SK-N-SH treated with all-trans-retinoic acid at 6 μM for 48 hours (cell line): ENCODE data around the gene MED27.

Source experiments
- ATAC-seq: fragments of 200-7000 bp; cut with Tn5 transposase; 3 replicates; pipeline ENCODE4 v1.9.1; 2020; ENCODE audit warnings: mild to moderate bottlenecking, moderate library complexity
- ARNTL ChIP-seq: fragments of 450-650 bp; formaldehyde crosslinking; IDR thresholded peaks from 2 replicates; pipeline ENCODE4 v1.5.0; 2020; ENCODE audit warnings: low read depth, mild to moderate bottlenecking, moderate library complexity, borderline replicate concordance
- BACH2 ChIP-seq: fragments of 250-450 bp; sonication (Bioruptor Pico); IDR thresholded peaks from 2 replicates; pipeline ENCODE4 v1.9.0; 2021; ENCODE audit warnings: mild to moderate bottlenecking, borderline replicate concordance
- CSDC2 ChIP-seq: fragments of 250-450 bp; sonication (Bioruptor Pico); IDR thresholded peaks from 2 replicates; pipeline ENCODE4 v1.5.0; 2020; ENCODE audit warnings: mild to moderate bottlenecking, moderate library complexity
- ESRRG ChIP-seq: fragments of 250-450 bp; sonication (Bioruptor Pico); IDR thresholded peaks from 2 replicates; pipeline ENCODE4 v1.6.1; 2021; ENCODE audit warnings: mild to moderate bottlenecking
- GLIS3 ChIP-seq: fragments of 250-450 bp; sonication (Bioruptor Pico); IDR thresholded peaks from 2 replicates; pipeline ENCODE4 v1.5.0; 2020; ENCODE audit warnings: mild to moderate bottlenecking, moderate library complexity
- ISL1 ChIP-seq: fragments of 250-450 bp; sonication (Bioruptor Pico); IDR thresholded peaks from 2 replicates; pipeline ENCODE4 v2.1.2; 2022; ENCODE audit warnings: mild to moderate bottlenecking, moderate library complexity
- OSR1 ChIP-seq: fragments of 250-450 bp; sonication (Bioruptor Pico); IDR thresholded peaks from 2 replicates; pipeline ENCODE4 v1.8.0; 2022; ENCODE audit warnings: moderate library complexity, mild to moderate bottlenecking, inconsistent platforms
- PATZ1 ChIP-seq: fragments of 250-450 bp; sonication (Bioruptor Pico); IDR thresholded peaks from 2 replicates; pipeline ENCODE4 v1.8.0; 2020; ENCODE audit warnings: mild to moderate bottlenecking, moderate library complexity, borderline replicate concordance
- POU6F1 ChIP-seq: fragments of 250-450 bp; sonication (Bioruptor Pico); IDR thresholded peaks from 2 replicates; pipeline ENCODE4 v1.8.0; 2021; ENCODE audit warnings: low read depth, mild to moderate bottlenecking, moderate library complexity, borderline replicate concordance
- PPARA ChIP-seq: fragments of 250-450 bp; sonication (Bioruptor Pico); IDR thresholded peaks from 2 replicates; pipeline ENCODE4 v1.5.0; 2020; ENCODE audit warnings: mild to moderate bottlenecking, borderline replicate concordance
- RARB ChIP-seq: fragments of 250-450 bp; sonication (Bioruptor Pico); IDR thresholded peaks from 2 replicates; pipeline ENCODE4 v1.8.0; 2021; ENCODE audit warnings: mild to moderate bottlenecking, moderate library complexity
- SNAI2 ChIP-seq: fragments of 250-450 bp; sonication (Bioruptor Pico); IDR thresholded peaks from 2 replicates; pipeline ENCODE4 v1.5.0; 2020; ENCODE audit warnings: mild to moderate bottlenecking, moderate library complexity
- TCF4 ChIP-seq: fragments of 250-450 bp; sonication (Bioruptor Pico); IDR thresholded peaks from 2 replicates; pipeline ENCODE4 v1.8.0; 2021; ENCODE audit warnings: mild to moderate bottlenecking, moderate library complexity, borderline replicate concordance
- TOX ChIP-seq: fragments of 250-450 bp; sonication (Bioruptor Pico); IDR thresholded peaks from 2 replicates; pipeline ENCODE4 v1.8.0; 2021; ENCODE audit warnings: mild to moderate bottlenecking, moderate library complexity, borderline replicate concordance
- ZC3H10 ChIP-seq: fragments of 250-450 bp; sonication (Bioruptor Pico); IDR thresholded peaks from 2 replicates; pipeline ENCODE4 v1.5.1; 2021; ENCODE audit warnings: mild to moderate bottlenecking, moderate library complexity
- ZFP3 ChIP-seq: fragments of 250-450 bp; sonication (Bioruptor Pico); IDR thresholded peaks from 2 replicates; pipeline ENCODE4 v1.5.0; 2020; ENCODE audit warnings: mild to moderate bottlenecking, moderate library complexity
- ZFP30 ChIP-seq: fragments of 450-650 bp; formaldehyde crosslinking; IDR thresholded peaks from 2 replicates; pipeline ENCODE4 v1.5.0; 2022; ENCODE audit warnings: mild to moderate bottlenecking, moderate library complexity
- ZNF565 ChIP-seq: fragments of 450-650 bp; formaldehyde crosslinking; conservative IDR thresholded peaks from 2 replicates; pipeline ENCODE4 v1.5.0; 2020; ENCODE audit warnings: low read depth, mild to moderate bottlenecking, moderate library complexity
- ZNF70 ChIP-seq: fragments of 450-650 bp; formaldehyde crosslinking; IDR thresholded peaks from 2 replicates; pipeline ENCODE4 v1.5.0; 2020; ENCODE audit warnings: mild to moderate bottlenecking, moderate library complexity
- ZNF8 ChIP-seq: fragments of 450-650 bp; formaldehyde crosslinking; IDR thresholded peaks from 2 replicates; pipeline ENCODE4 v1.5.0; 2020; ENCODE audit warnings: mild to moderate bottlenecking, moderate library complexity
- TF ChIP-seq, protein P1 (sequence below): fragments of 250-450 bp; sonication (Bioruptor Pico); IDR thresholded peaks from 2 replicates; pipeline ENCODE4 v1.5.1; 2021; ENCODE audit warnings: mild to moderate bottlenecking, moderate library complexity

The MED27 gene

GRCh38 chr9:131963072-131964030 lies 116.3 kb downstream of the MED27 start (continued):
- TF ChIP-seq, protein P1, sequence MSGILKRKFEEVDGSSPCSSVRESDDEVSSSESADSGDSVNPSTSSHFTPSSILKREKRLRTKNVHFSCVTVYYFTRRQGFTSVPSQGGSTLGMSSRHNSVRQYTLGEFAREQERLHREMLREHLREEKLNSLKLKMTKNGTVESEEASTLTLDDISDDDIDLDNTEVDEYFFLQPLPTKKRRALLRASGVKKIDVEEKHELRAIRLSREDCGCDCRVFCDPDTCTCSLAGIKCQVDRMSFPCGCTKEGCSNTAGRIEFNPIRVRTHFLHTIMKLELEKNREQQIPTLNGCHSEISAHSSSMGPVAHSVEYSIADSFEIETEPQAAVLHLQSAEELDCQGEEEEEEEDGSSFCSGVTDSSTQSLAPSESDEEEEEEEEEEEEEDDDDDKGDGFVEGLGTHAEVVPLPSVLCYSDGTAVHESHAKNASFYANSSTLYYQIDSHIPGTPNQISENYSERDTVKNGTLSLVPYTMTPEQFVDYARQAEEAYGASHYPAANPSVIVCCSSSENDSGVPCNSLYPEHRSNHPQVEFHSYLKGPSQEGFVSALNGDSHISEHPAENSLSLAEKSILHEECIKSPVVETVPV (CRISPR knock-in tag): no peak
- TF ChIP-seq ARNTL (CRISPR knock-in tag) (no peak), CSDC2 (CRISPR knock-in tag) (no peak), ZC3H10 (CRISPR knock-in tag) (no peak), BACH2 (CRISPR knock-in tag) (no peak)

- TF ChIP-seq SNAI2 (CRISPR knock-in tag): no peak
- no peak for TF ChIP-seq OSR1 (CRISPR knock-in tag)
- no peak for TF ChIP-seq PPARA (CRISPR knock-in tag)
- no peak for TF ChIP-seq TOX (CRISPR knock-in tag)
- no peak for TF ChIP-seq ZNF565
Observed at GRCh38 chr9:131961496-131961880, 118.2 kb downstream of the MED27 start.

DNA sequence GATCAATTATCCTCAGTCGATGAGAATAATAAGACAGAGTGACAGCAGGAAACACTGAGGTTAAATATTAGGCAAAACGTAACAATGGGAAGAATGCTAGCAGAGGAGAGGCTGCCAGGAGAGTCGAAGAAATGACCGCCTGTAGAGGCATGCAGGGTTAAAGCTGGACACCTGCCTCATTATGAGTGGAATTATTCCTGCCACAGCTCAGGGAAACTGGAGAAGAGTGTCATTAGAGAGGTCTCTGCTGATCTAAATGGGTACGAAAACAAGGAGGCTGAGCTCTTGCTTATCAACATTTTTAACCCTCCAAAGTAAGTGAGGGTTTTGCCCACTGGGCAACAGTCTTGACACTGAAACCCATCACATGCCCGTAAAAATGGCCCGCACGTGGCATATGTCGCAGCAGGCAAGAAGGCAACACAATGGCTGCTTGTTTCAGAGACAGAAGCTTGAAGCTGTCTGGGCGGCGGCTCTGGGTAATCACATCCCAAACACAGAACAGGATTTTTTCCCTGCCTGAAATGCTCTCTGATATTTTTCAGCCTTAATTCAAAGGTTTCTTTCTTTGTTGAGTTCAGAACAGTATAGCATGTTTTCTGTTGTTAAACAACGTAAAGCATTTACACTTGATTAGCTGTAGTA lies 118.7 kb downstream of the MED27 start:
- ATAC-seq: no peak; the same call in 2 of the 3 replicates
- TF ChIP-seq, protein P1 (CRISPR knock-in tag): no peak
- TF ChIP-seq ZNF70 (CRISPR knock-in tag) (no peak), TCF4 (CRISPR knock-in tag) (no peak), ZNF8 (CRISPR knock-in tag) (no peak), PPARA (CRISPR knock-in tag) (no peak), PATZ1 (no peak), OSR1 (CRISPR knock-in tag) (no peak), GLIS3 (CRISPR knock-in tag) (no peak), ESRRG (CRISPR knock-in tag) (no peak)

More at GRCh38 chr9:131961496-131961880, 118.2 kb downstream of the MED27 start:
- no peak for ATAC-seq

- no peak for ATAC-seq
- TF ChIP-seq RARB: no peak
- TF ChIP-seq ZFP3: no peak
- no peak for TF ChIP-seq TOX (CRISPR knock-in tag)
- TF ChIP-seq, protein P1 (CRISPR knock-in tag): no peak
- TF ChIP-seq POU6F1 (CRISPR knock-in tag): no peak
- no peak for TF ChIP-seq ZC3H10 (CRISPR knock-in tag)
- TF ChIP-seq ZFP30 (CRISPR knock-in tag): no peak
- no peak for TF ChIP-seq ARNTL (CRISPR knock-in tag)
- TF ChIP-seq ISL1 (CRISPR knock-in tag): no peak
- no peak for TF ChIP-seq PPARA (CRISPR knock-in tag)
- TF ChIP-seq CSDC2 (CRISPR knock-in tag): no peak
- no peak for TF ChIP-seq ZNF70 (CRISPR knock-in tag)
- no peak for TF ChIP-seq ZNF8 (CRISPR knock-in tag)
- TF ChIP-seq SNAI2 (CRISPR knock-in tag): no peak
- no peak for TF ChIP-seq ZNF565
- TF ChIP-seq GLIS3 (CRISPR knock-in tag): no peak
- no peak for TF ChIP-seq PATZ1
Observed at GRCh38 chr9:131960311-131960710, 119.4 kb downstream of the MED27 start.
